ENCODE measurements around the gene GPR39. TPM values are rescaled to one million over a fixed set of nuclear protein-coding genes. Genes with fewer than 3 reads are reported as not detected.

Gene GPR39
- total and polyA plus RNA-seq, 12 donors, result 0.10 to 0.28 (median 0.17) TPM; not detected in 7

DNA sequence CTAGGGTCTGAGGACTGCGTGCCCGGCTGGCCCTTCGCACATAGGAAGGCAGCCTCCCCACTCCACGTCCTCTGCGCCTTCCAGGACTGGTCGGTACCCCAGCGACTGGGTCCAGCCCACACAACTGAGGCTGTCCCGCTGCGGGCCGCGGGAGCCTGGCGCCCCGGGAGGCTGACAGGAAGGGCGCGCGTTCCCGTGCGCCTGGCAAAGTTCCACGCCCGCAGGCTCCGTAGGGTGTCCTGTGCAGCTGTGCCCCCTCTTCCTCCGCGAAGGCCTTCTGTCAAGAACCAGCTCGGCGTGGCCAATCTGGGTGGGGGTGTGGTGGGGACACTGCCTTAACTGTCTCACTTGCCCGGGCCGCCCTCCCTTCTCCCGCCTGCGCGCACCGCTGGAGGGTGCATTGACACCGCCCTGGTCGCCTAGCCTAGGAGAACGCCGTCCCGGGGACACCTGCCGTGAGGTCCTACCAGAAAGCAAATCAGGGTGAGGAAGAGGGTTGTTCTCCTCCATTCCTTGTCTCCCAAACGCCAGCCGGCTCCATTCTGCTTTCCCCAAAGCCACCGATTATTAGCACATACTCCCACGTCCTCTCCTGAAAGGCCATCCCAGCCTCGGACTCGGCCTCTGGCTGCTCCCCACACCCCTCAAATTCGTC, 254.0 kb downstream of the GPR39 start:
- H3K27me3 ChIP-seq, result peaks cover 30% of the 10 kb centered on the region
- peak in 3 of 7 donors; percentile 17 to 55 (median 21) for DNase-seq
- H3K9me3 ChIP-seq (replicated peaks in 1 of 3), result peaks cover 0 to 4% (median 0%) of the 10 kb centered on the region in 3 donors
- peak overlapping the region in 2 of 4 donors; percentile 4 to 53 for H3K4me3 ChIP-seq
- TF ChIP-seq, protein P1, sequence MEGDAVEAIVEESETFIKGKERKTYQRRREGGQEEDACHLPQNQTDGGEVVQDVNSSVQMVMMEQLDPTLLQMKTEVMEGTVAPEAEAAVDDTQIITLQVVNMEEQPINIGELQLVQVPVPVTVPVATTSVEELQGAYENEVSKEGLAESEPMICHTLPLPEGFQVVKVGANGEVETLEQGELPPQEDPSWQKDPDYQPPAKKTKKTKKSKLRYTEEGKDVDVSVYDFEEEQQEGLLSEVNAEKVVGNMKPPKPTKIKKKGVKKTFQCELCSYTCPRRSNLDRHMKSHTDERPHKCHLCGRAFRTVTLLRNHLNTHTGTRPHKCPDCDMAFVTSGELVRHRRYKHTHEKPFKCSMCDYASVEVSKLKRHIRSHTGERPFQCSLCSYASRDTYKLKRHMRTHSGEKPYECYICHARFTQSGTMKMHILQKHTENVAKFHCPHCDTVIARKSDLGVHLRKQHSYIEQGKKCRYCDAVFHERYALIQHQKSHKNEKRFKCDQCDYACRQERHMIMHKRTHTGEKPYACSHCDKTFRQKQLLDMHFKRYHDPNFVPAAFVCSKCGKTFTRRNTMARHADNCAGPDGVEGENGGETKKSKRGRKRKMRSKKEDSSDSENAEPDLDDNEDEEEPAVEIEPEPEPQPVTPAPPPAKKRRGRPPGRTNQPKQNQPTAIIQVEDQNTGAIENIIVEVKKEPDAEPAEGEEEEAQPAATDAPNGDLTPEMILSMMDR (IDR thresholded peaks at IDR 0.05), result no peak
- no peak for TF ChIP-seq POLR2A (IDR thresholded peaks at IDR 0.05)
- no peaks in the 10 kb centered on the region for H3K36me3 ChIP-seq (replicated peaks in 1 of 2)
- peaks cover 19 to 20% of the 10 kb centered on the region in 2 donors for H3K4me1 ChIP-seq (replicated peaks in 1 of 2)
- peak overlapping the region in 1 of 5 donors; percentile 5 for H3K27ac ChIP-seq
- intact Hi-C loops (cut with DNase I), result no loop called here
- WGBS, 4 donors, result 1 to 2% (median 1%) methylated on average over 21 to 44 of the region's 44 CpGs

DNA sequence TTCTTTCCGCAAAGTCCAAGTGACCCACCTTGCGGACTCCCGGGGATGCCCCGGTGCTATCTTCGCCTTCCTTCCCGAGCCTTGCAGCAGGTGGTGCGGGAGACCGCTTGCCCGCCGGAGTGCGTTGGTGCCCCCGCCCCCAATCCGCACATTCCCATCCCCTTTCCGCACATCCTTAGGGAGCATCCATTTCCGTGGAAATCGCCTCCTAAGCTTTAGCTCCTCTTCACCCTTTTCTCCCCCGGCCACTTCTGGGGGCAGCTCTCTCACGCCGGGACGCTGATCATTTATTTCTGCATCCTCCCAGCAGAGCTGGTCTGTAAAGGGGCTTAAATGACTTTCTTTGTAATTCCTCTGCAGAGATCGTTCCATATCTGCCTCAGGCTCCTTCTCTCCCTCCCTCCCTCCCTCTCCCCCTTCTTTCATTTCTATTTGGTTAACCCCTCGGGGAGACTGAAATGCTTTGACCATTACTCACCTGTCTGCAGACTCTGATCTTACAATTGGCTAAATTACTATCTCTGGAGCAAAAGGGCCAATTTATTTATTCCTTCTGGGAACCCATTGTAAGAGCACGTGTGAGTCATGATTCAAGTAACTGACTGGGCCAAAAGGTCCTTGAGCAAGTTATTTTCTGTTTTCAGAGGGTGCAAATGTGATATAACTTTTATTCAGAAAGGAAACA, 254.7 kb downstream of the GPR39 start:
- H3K4me3 ChIP-seq, result peak overlapping the region in 1 of 4 donors; percentile 53
- 15 to 18% (median 18%) methylated on average over 22 to 23 of the region's 23 CpGs for WGBS, 4 donors
- intact Hi-C loops (cut with DNase I), result no loop called here
- H3K4me1 ChIP-seq (replicated peaks in 1 of 2), result peaks cover 19 to 20% of the 10 kb centered on the region in 2 donors
- H3K36me3 ChIP-seq (replicated peaks in 1 of 2), result no peaks in the 10 kb centered on the region
- H3K27me3 ChIP-seq, result peaks cover 30% of the 10 kb centered on the region
- peak in 1 of 7 donors; percentile 16 for DNase-seq
- no peak overlapping the region for H3K27ac ChIP-seq
- TF ChIP-seq POLR2A (IDR thresholded peaks at IDR 0.05), result no peak
- TF ChIP-seq, protein P1 (IDR thresholded peaks at IDR 0.05), result no peak
- H3K9me3 ChIP-seq (replicated peaks in 1 of 3), result peaks cover 0 to 4% (median 0%) of the 10 kb centered on the region in 3 donors

DNA sequence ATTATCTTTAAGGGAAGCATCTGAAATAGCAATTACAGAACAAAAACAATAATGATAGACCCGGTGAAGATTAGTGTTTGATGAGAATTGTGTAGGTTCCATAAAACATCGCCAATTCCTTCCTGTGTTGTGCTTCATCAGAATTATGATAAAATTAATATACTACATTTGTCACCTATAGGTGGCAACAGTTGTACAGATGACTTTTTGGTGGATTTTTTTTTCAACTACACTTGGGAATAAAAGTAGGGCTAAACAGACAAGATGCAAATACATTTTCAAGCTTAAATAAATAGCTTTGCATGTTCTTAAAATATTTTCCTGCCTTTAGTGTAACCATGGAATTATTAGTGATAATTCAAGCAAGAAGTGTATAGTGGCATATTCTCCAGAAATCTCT, 260.4 kb downstream of the GPR39 start:
- Histone ChIP-seq H3K4me1 (replicated peaks in 1 of 2) (no peaks in the 10 kb centered on the region), H3K4me3 (no peak overlapping the region), H3K9me3 (replicated peaks in 1 of 3) (peaks cover 0 to under 1% (median 0%) of the 10 kb centered on the region in 3 donors), H3K27me3 (no peaks in the 10 kb centered on the region), H3K36me3 (replicated peaks in 1 of 2) (no peaks in the 10 kb centered on the region), H3K27ac (no peak overlapping the region)
- 73 to 78% (median 77%) methylated on average over 2 of the region's 2 CpGs for WGBS, 4 donors
- no peak for TF ChIP-seq POLR2A (IDR thresholded peaks at IDR 0.05)
- TF ChIP-seq, protein P1 (IDR thresholded peaks at IDR 0.05), result no peak
- no peak for DNase-seq
- intact Hi-C loops (cut with DNase I), result no loop called here

DNA sequence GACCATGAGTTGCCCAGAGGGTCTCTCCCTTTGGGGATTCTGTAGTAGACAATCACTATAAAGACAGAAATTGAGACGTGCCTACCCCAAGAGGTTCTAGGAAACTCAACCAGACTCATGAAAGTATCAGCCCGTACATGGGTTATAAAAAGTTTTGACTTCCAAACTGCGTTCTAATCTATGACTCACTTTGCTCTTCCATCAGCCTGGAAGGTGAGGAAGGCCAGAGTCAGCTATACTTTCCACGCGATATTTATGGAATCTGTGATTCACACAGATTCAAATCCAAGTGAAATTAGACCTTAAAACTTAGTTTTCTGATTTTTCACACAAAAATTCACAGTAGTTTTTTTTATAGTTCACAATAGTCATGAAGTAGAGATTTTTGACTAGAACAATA, 261.1 kb downstream of the GPR39 start:
- no peaks in the 10 kb centered on the region for H3K36me3 ChIP-seq (replicated peaks in 1 of 2)
- H3K4me1 ChIP-seq (replicated peaks in 1 of 2), result no peaks in the 10 kb centered on the region
- no peak overlapping the region for H3K4me3 ChIP-seq
- intact Hi-C loops (cut with DNase I), result no loop called here
- no peak for DNase-seq
- TF ChIP-seq, protein P1 (IDR thresholded peaks at IDR 0.05), result no peak
- no peak for TF ChIP-seq POLR2A (IDR thresholded peaks at IDR 0.05)
- no peak overlapping the region for H3K27ac ChIP-seq
- H3K27me3 ChIP-seq, result no peaks in the 10 kb centered on the region
- H3K9me3 ChIP-seq (replicated peaks in 1 of 3), result no peaks in the 10 kb centered on the region
- 77 to 86% (median 82%) methylated on average over 5 of the region's 5 CpGs for WGBS, 4 donors

Data from adrenal gland (tissue), 12 donors.